ENCODE data around the gene TLN1.

TLN1 gene

GRCh38 chr9:35771534-35771933, 39.5 kb upstream of the TLN1 start:
- no peak overlapping the region for H3K4me2 ChIP-seq (ENCODE audit: low read depth, low read length)
- no peak overlapping the region for H3K27ac ChIP-seq (ENCODE audit: low read length)
- no peak overlapping the region for H2AFZ ChIP-seq (ENCODE audit: low read length)
- no peaks in the 10 kb centered on the region for H3F3A ChIP-seq (ENCODE audit: insufficient read depth, low read length)
- H3K4me1 ChIP-seq (ENCODE audit: low read length) = no peaks in the 10 kb centered on the region
- no peak overlapping the region for H3K9ac ChIP-seq (ENCODE audit: low read length)
- H3K9me2 ChIP-seq (replicated peaks; ENCODE audit: insufficient read depth, low read length) = no peaks in the 10 kb centered on the region
- no peak for DNase-seq
- H3K4me3 ChIP-seq (ENCODE audit: low read length) = no peak overlapping the region
- no peaks in the 10 kb centered on the region for H3K36me3 ChIP-seq (replicated peaks; ENCODE audit: insufficient read depth, low read length)
- H3K79me2 ChIP-seq (ENCODE audit: low read length) = peaks cover 15% of the 10 kb centered on the region; the same call in 1 of the 2 replicates
- H4K20me1 ChIP-seq (ENCODE audit: insufficient read depth, low read length) = no peaks in the 10 kb centered on the region
- no peaks in the 10 kb centered on the region for H3K27me3 ChIP-seq (replicated peaks; ENCODE audit: insufficient read depth, low read length)
- no peaks in the 10 kb centered on the region for H3K9me3 ChIP-seq (replicated peaks; ENCODE audit: insufficient read depth, low read length)
- TF ChIP-seq CTCF (IDR thresholded peaks at IDR 0.05; ENCODE audit: low read length) = no peak
- TF ChIP-seq EZH2 (optimal IDR thresholded peaks at IDR 0.05; ENCODE audit: low read depth, low read length) = no peak
- TF ChIP-seq EZH2phosphoT487 (IDR thresholded peaks at IDR 0.05; ENCODE audit: low read length) = no peak

DNA sequence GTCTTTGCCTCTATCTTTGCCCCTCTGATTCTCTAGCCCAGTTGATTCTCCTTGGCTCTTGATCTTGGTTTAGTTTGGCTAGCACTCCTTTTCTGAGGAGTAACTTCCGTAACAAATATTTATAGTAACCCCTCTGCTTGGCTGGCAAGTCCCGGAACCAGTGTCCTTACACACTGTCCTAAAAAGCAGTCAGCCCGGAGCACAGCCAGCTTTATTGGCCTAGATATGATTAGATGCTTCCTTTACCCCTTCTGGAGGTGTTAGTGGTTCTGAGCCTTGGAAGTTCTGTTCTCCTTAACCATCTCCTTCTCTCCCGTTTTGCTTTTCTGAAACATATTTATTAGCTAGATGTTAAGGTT, 39.1 kb upstream of the TLN1 start:
- DNase-seq = no peak
- Histone ChIP-seq H3K27ac (ENCODE audit: low read length) (no peak overlapping the region), H3K4me1 (ENCODE audit: low read length) (no peaks in the 10 kb centered on the region), H3K9ac (ENCODE audit: low read length) (no peak overlapping the region), H3K4me3 (ENCODE audit: low read length) (no peak overlapping the region), H3K9me3 (replicated peaks; ENCODE audit: insufficient read depth, low read length) (no peaks in the 10 kb centered on the region), H3F3A (ENCODE audit: insufficient read depth, low read length) (no peaks in the 10 kb centered on the region), H3K36me3 (replicated peaks; ENCODE audit: insufficient read depth, low read length) (no peaks in the 10 kb centered on the region), H3K27me3 (replicated peaks; ENCODE audit: insufficient read depth, low read length) (no peaks in the 10 kb centered on the region), H3K4me2 (ENCODE audit: low read depth, low read length) (no peak overlapping the region), H3K9me2 (replicated peaks; ENCODE audit: insufficient read depth, low read length) (no peaks in the 10 kb centered on the region), H3K79me2 (ENCODE audit: low read length) (peaks cover 15% of the 10 kb centered on the region; the same call in 1 of the 2 replicates), H2AFZ (ENCODE audit: low read length) (no peak overlapping the region), H4K20me1 (ENCODE audit: insufficient read depth, low read length) (no peaks in the 10 kb centered on the region)
- TF ChIP-seq EZH2phosphoT487 (IDR thresholded peaks at IDR 0.05; ENCODE audit: low read length) (no peak), EZH2 (optimal IDR thresholded peaks at IDR 0.05; ENCODE audit: low read depth, low read length) (no peak), CTCF (IDR thresholded peaks at IDR 0.05; ENCODE audit: low read length) (no peak)

GRCh38 chr9:35769763-35770162, 37.8 kb upstream of the TLN1 start:
- no peaks in the 10 kb centered on the region for H3K9me3 ChIP-seq (replicated peaks; ENCODE audit: insufficient read depth, low read length)
- no peaks in the 10 kb centered on the region for H3K27me3 ChIP-seq (replicated peaks; ENCODE audit: insufficient read depth, low read length)
- H3K9me2 ChIP-seq (replicated peaks; ENCODE audit: insufficient read depth, low read length) = no peaks in the 10 kb centered on the region
- H3K4me1 ChIP-seq (ENCODE audit: low read length) = no peaks in the 10 kb centered on the region
- H3K79me2 ChIP-seq (ENCODE audit: low read length) = peaks cover 18% of the 10 kb centered on the region
- no peak overlapping the region for H3K27ac ChIP-seq (ENCODE audit: low read length)
- no peak overlapping the region for H3K4me2 ChIP-seq (ENCODE audit: low read depth, low read length)
- H3K9ac ChIP-seq (ENCODE audit: low read length) = no peak overlapping the region
- H2AFZ ChIP-seq (ENCODE audit: low read length) = no peak overlapping the region
- DNase-seq = no peak
- H3K36me3 ChIP-seq (replicated peaks; ENCODE audit: insufficient read depth, low read length) = no peaks in the 10 kb centered on the region
- H3F3A ChIP-seq (ENCODE audit: insufficient read depth, low read length) = no peaks in the 10 kb centered on the region
- H3K4me3 ChIP-seq (ENCODE audit: low read length) = no peak overlapping the region
- no peaks in the 10 kb centered on the region for H4K20me1 ChIP-seq (ENCODE audit: insufficient read depth, low read length)
- TF ChIP-seq CTCF (IDR thresholded peaks at IDR 0.05; ENCODE audit: low read length) (no peak), EZH2phosphoT487 (IDR thresholded peaks at IDR 0.05; ENCODE audit: low read length) (no peak), EZH2 (optimal IDR thresholded peaks at IDR 0.05; ENCODE audit: low read depth, low read length) (no peak)

Data from MM.1S (cell line).